Breast epithelium (tissue), 3 donors: ENCODE data around the gene HOOK2.

Experiments
- CTCF ChIP-seq, 3 donors: fragments of 450-650 bp; IDR thresholded peaks; one replicate each; pipeline ENCODE4 v1.5.1; 2016 to 2017; ENCODE audit warnings: antibody characterized with exemption in 3 of 3, mild to moderate bottlenecking in 3 of 3, moderate library complexity in 3 of 3
- POLR2A ChIP-seq: fragments of 450-650 bp; IDR thresholded peaks from one replicate; pipeline ENCODE4 v1.6.1; 2016; ENCODE audit warnings: antibody characterized with exemption, mild to moderate bottlenecking, moderate library complexity
- POLR2AphosphoS5 ChIP-seq, 3 donors: sonication (generic); formaldehyde crosslinking; IDR thresholded peaks; one replicate each; pipeline ENCODE4 v1.6.1; 2017; ENCODE audit warnings: antibody characterized with exemption in 3 of 3

DNA sequence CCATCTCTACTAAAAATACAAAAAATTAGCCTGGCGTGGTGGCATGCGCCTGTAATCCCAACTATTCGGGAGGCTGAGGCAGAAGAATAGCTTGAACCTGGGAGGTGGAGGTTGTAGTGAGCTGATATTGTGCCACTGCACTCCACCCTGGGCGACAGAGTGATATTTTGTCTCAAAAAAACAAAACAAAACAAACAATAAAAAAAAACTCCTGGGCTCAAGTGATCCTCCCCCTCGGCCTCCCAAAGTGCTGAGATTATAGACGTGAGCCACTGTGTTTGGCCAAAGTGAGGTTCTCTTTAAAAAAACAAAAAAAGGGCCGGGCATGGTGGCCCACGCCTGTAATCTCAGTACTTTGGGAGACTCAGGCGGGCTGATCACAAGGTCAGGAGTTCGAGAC, 12.1 kb upstream of the HOOK2 start:
- TF ChIP-seq CTCF (IDR thresholded peaks at IDR 0.05) (no peak), POLR2AphosphoS5 (IDR thresholded peaks at IDR 0.05) (no peak), POLR2A (no peak)
